HepG2 (cell line): ENCODE results near the gene TCERG1L. TPM values are rescaled to one million over a fixed set of nuclear protein-coding genes. Genes with fewer than 3 reads are reported as not detected.

Experiments
- ATAC-seq: fragments of 200-7000 bp; cut with Tn5 transposase; 3 replicates; pipeline ENCODE4 v1.9.1; 2020; ENCODE audit warnings: mild to moderate bottlenecking, moderate library complexity
- BruUV-seq: library from RNA; stranded (reverse); fragments of 400-500 nt; replicated peaks from 2 replicates; lab custom pipeline; 2021; lab: Mats Ljungman, UMichigan
- CTCF ChIA-PET: fragments of 300-600 bp; formaldehyde crosslinking; extraction: SDS; loops from one replicate; lab custom pipeline; 2021; ENCODE audit warnings: low total read pairs, inconsistent platforms, low intra/inter-chr PET ratio; lab: Yijun Ruan, JAX
- POLR2A ChIA-PET: fragments of 350-600 bp; sonication (Branson Sonifier 250); formaldehyde crosslinking; loops from one replicate; lab custom pipeline; 2020; ENCODE audit warnings: antibody characterized with exemption, inconsistent platforms; lab: Yijun Ruan, JAX
- DNase-seq: peaks from one replicate; pipeline ENCODE4 v3.0.0-alpha.2; 2015; ENCODE audit warnings: low spot score
- FAIRE-seq: peaks from 3 replicates; lab custom pipeline; 2011; peaks lifted over from hg19 to GRCh38; lab: Jason Lieb, UNC
- H2AFZ ChIP-seq: one replicate; pipeline ENCODE4 v1.6.1; 2011; ENCODE audit warnings: low read length, inconsistent platforms
- H3K27ac ChIP-seq: fragments of 300-600 bp; 3 replicates; pipeline ENCODE4 v1.8.0; 2011; ENCODE audit warnings: mixed run types, mild to moderate bottlenecking, mixed read lengths, low read length, inconsistent platforms; ENCODE audit not compliant: insufficient read depth; ENCODE audit errors: extremely low read length
- H3K27me3 ChIP-seq, 2 experiments: fragments of 200-600 bp in 1 of 2; 2 replicates in 1 of 2; 3 replicates in 1 of 2; pipeline versions ENCODE4 v1.6.0 to v1.8.0; 2011; ENCODE audit warnings: low read length in 2 of 2, mild to moderate bottlenecking in 2 of 2, moderate library complexity in 2 of 2, inconsistent platforms in 1 of 2; ENCODE audit not compliant: insufficient read depth in 2 of 2, control insufficient read depth in 1 of 2
- H3K36me3 ChIP-seq, 2 experiments: fragments of 200-600 bp in 1 of 2; replicated peaks in 1 of 2; 2 replicates in 1 of 2; 3 replicates in 1 of 2; pipeline versions ENCODE4 v1.5.1 to v1.8.0; 2011; ENCODE audit warnings: low read length in 2 of 2, inconsistent platforms in 1 of 2; ENCODE audit not compliant: insufficient read depth in 2 of 2, control insufficient read depth in 1 of 2
- H3K4me1 ChIP-seq: 2 replicates; pipeline ENCODE4 v1.5.1; 2012; ENCODE audit warnings: low read length, inconsistent platforms; ENCODE audit not compliant: insufficient read depth
- H3K4me2 ChIP-seq: 2 replicates; pipeline ENCODE4 v1.6.0; 2011; ENCODE audit warnings: low read depth, low read length, inconsistent platforms
- H3K4me3 ChIP-seq, 3 experiments: fragments of 200-600 bp in 1 of 3; sonication (generic), shearing (Covaris generic) in 1 of 3; replicated peaks in 1 of 3; 2 replicates each; pipeline ENCODE4 v1.5.1; 2011 to 2016; ENCODE audit warnings: low read length in 3 of 3, inconsistent platforms in 2 of 3, low read depth in 2 of 3, mild to moderate bottlenecking in 2 of 3, control low read depth in 1 of 3, mixed read lengths in 1 of 3; ENCODE audit not compliant: insufficient read depth in 1 of 3
- H3K79me2 ChIP-seq: one replicate; pipeline ENCODE4 v1.6.1; 2011; ENCODE audit warnings: low read length, inconsistent platforms; ENCODE audit not compliant: insufficient read depth
- H3K9ac ChIP-seq: 2 replicates; pipeline ENCODE4 v1.6.0; 2011; ENCODE audit warnings: mild to moderate bottlenecking, low read depth, low read length, inconsistent platforms; ENCODE audit not compliant: insufficient read depth
- H3K9me3 ChIP-seq: 2 replicates; pipeline ENCODE4 v1.5.1; 2012; ENCODE audit warnings: mild to moderate bottlenecking, low read length
- H4K20me1 ChIP-seq: 2 replicates; pipeline ENCODE4 v1.6.0; 2011; ENCODE audit warnings: inconsistent platforms, mild to moderate bottlenecking, low read length, moderate library complexity; ENCODE audit not compliant: insufficient read depth
- ARNT2 ChIP-seq: sonication (generic); formaldehyde crosslinking; IDR thresholded peaks from 2 replicates; pipeline ENCODE4 v1.8.0; 2022; ENCODE audit warnings: mild to moderate bottlenecking, low read depth, missing genetic modification reagents, moderate library complexity
- FOXP1 ChIP-seq, 2 experiments: fragments of 450-650 bp in 1 of 2; IDR thresholded peaks; 2 replicates each; pipeline ENCODE4 v1.6.1; 2017 to 2018; ENCODE audit warnings: antibody characterized with exemption in 1 of 2
- KLF15 ChIP-seq: sonication (generic); formaldehyde crosslinking; IDR thresholded peaks from 2 replicates; pipeline ENCODE4 v1.8.1; 2023; ENCODE audit warnings: borderline replicate concordance, mild to moderate bottlenecking, inconsistent platforms, missing genetic modification reagents, mixed read lengths
- LBX2 ChIP-seq: sonication (generic); formaldehyde crosslinking; IDR thresholded peaks from 2 replicates; pipeline ENCODE4 v1.5.0; 2020; ENCODE audit warnings: missing genetic modification reagents, mild to moderate bottlenecking, borderline replicate concordance
- MBD4 ChIP-seq: IDR thresholded peaks from 2 replicates; pipeline ENCODE4 v1.6.1; 2012; ENCODE audit warnings: low read length, inconsistent platforms, borderline replicate concordance
- SCMH1 ChIP-seq: sonication (generic); formaldehyde crosslinking; IDR thresholded peaks from 2 replicates; pipeline ENCODE4 v1.9.0; 2021; ENCODE audit warnings: missing genetic modification reagents, mild to moderate bottlenecking, borderline replicate concordance
- SETDB1 ChIP-seq: sonication (generic); formaldehyde crosslinking; IDR thresholded peaks from 2 replicates; pipeline ENCODE4 v1.5.1; 2020; ENCODE audit warnings: missing genetic modification reagents, mild to moderate bottlenecking, borderline replicate concordance
- SNAPC5 ChIP-seq: sonication (generic); formaldehyde crosslinking; IDR thresholded peaks from 2 replicates; pipeline ENCODE4 v1.8.1; 2023; ENCODE audit warnings: mild to moderate bottlenecking, missing genetic modification reagents, borderline replicate concordance
- ZBTB49 ChIP-seq: sonication (generic); formaldehyde crosslinking; IDR thresholded peaks from 2 replicates; pipeline ENCODE4 v1.4.0; 2020; ENCODE audit warnings: missing genetic modification reagents, borderline replicate concordance
- ZFP41 ChIP-seq: sonication (generic); formaldehyde crosslinking; IDR thresholded peaks from 2 replicates; pipeline ENCODE4 v1.4.0; 2020; ENCODE audit warnings: mild to moderate bottlenecking, missing genetic modification reagents, borderline replicate concordance
- ZNF142 ChIP-seq: sonication (generic); formaldehyde crosslinking; IDR thresholded peaks from 2 replicates; pipeline ENCODE4 v1.4.0; 2020; ENCODE audit warnings: missing genetic modification reagents
- ZNF282 ChIP-seq: fragments of 450-650 bp; IDR thresholded peaks from 2 replicates; pipeline ENCODE4 v1.6.1; 2018; ENCODE audit not compliant: partially characterized antibody
- ZNF33A ChIP-seq: sonication (generic); formaldehyde crosslinking; IDR thresholded peaks from 2 replicates; pipeline ENCODE4 v1.5.1; 2020; ENCODE audit warnings: missing genetic modification reagents, mild to moderate bottlenecking, moderate library complexity, borderline replicate concordance
- ZNF451 ChIP-seq: sonication (generic); formaldehyde crosslinking; IDR thresholded peaks from 2 replicates; pipeline ENCODE4 v1.5.0; 2020; ENCODE audit warnings: mild to moderate bottlenecking, missing genetic modification reagents
- ZNF784 ChIP-seq: sonication (generic); formaldehyde crosslinking; IDR thresholded peaks from 2 replicates; pipeline ENCODE4 v1.5.1; 2020; ENCODE audit warnings: missing genetic modification reagents, mild to moderate bottlenecking, borderline replicate concordance
- WGBS: methylation state at CpG from one replicate; pipeline ENCODE4 v1.1.6; 2017; ENCODE audit warnings: low lambda C conversion rate; 5-methylcytosine and 5-hydroxymethylcytosine counted together
- in situ Hi-C: cut with HindIII; loops from 2 replicates; pipeline ENCODE4 v1.10.0; 2017; ENCODE audit warnings: low pct_unique_long_range_greater_than_20kb; ENCODE audit not compliant: extremely low pct_ligation_motif_present
- intact Hi-C: fragments of 100-400 bp; cut with micrococcal nuclease; formaldehyde crosslinking; loops from one replicate; pipeline ENCODE4 v1.10.0; 2022; ENCODE audit not compliant: unreplicated experiment
- polyA plus RNA-seq, 8 experiments: library from polyadenylated mRNA; depleted of rRNA in 3 of 8; stranded (reverse) in 7 of 8; unstranded in 1 of 8; fragments of >200 nt; fragmentation: Illumina TruSeq in 4 of 8; extraction: Trizol in 4 of 8; gene quantifications; 2 replicates each; pipeline versions ENCODE4 v1.2.1 to v1.2.3, GENCODE V29; 2011 to 2016; ENCODE audit warnings: low read depth in 4 of 8, missing spikeins in 1 of 8, mixed read lengths in 1 of 8; ENCODE audit not compliant: insufficient read depth in 1 of 8
- total RNA-seq, 5 experiments: library from RNA; depleted of rRNA; stranded (reverse); fragments of >200 nt; fragmentation: Illumina TruSeq; extraction: Trizol; gene quantifications; 2 replicates each; pipeline ENCODE4 v1.2.3, GENCODE V29; 2016; ENCODE audit warnings: low read depth in 1 of 5

The TCERG1L gene
- total and polyA plus RNA-seq, 2 of the 13 experiments (the other 11 are each of a cell fraction or from before 2014, with no cell fraction given): not detected

- BruUV-seq: no TSS peak
- peaks cover 0 to 14% of the 10 kb centered on the region in 2 experiments; a peak in 2 of 5 replicates for H3K27me3 ChIP-seq
- intact Hi-C loops: no loop called here
- TF ChIP-seq LBX2 (CRISPR knock-in tag) (no peak), FOXP1 (IDR thresholded peaks at IDR 0.05) (no peak), FOXP1 (CRISPR knock-in tag; IDR thresholded peaks at IDR 0.05) (no peak), SETDB1 (CRISPR knock-in tag) (no peak), ZNF282 (no peak), ZNF784 (CRISPR knock-in tag) (no peak), ZFP41 (no peak), MBD4 (no peak), ZNF142 (CRISPR knock-in tag) (no peak), SCMH1 (CRISPR knock-in tag) (no peak), ARNT2 (CRISPR knock-in tag) (no peak), ZNF33A (no peak), SNAPC5 (CRISPR knock-in tag) (no peak), ZNF451 (CRISPR knock-in tag) (no peak), ZBTB49 (no peak), KLF15 (CRISPR knock-in tag) (no peak)
These were observed 164.7 kb downstream of the TCERG1L start for GRCh38 chr10:131146790-131147189.

More at GRCh38 chr10:131146790-131147189, 164.7 kb downstream of the TCERG1L start:
- ATAC-seq (no peak), DNase-seq (no peak), FAIRE-seq (no peak)
- in situ Hi-C loops: no loop called here
- Histone ChIP-seq H3K4me1 (no peaks in the 10 kb centered on the region), H2AFZ (no peak overlapping the region), H3K9ac (no peak overlapping the region), H4K20me1 (no peaks in the 10 kb centered on the region), H3K79me2 (no peaks in the 10 kb centered on the region), H3K36me3 (no peaks in the 10 kb centered on the region), H3K9me3 (no peaks in the 10 kb centered on the region), H3K4me2 (no peak overlapping the region), H3K27ac (no peak overlapping the region), H3K4me3 (no peak overlapping the region)
- 61% methylated on average over 8 of the region's 9 CpGs for WGBS
- ChIA-PET CTCF (no interaction called here), POLR2A (no interaction called here)
